Left hindlimb (tissue), 1 donor: ENCODE results near the gene OR4K2.
"Not testable (repeated sequence)": the region's sequence is repeated elsewhere in the genome, so short reads cannot be mapped to it uniquely, and the experiment has no call there.

Experiments used
- DNase-seq: peaks from one replicate; pipeline ENCODE4 v3.0.0-alpha.2; 2018

The OR4K2 gene, protein sequence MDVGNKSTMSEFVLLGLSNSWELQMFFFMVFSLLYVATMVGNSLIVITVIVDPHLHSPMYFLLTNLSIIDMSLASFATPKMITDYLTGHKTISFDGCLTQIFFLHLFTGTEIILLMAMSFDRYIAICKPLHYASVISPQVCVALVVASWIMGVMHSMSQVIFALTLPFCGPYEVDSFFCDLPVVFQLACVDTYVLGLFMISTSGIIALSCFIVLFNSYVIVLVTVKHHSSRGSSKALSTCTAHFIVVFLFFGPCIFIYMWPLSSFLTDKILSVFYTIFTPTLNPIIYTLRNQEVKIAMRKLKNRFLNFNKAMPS

DNA sequence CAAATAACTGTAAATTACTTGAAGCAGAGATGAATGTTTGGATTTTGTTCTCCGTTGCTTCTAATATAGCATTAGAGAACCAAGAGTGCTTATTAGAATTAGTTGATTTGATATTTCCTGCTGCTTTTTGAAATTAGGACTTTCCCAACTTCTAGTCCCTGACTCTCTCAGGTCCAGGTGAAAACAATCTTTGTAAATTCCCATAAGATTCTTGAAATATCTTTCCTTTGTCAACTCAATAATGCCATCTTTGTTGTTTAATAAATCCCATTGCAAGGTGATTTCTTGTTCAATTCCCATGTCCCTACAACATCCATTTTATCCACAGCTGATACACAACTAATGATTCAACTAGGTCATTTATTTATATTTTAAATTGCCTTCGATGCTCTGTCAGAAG is at the start of gene OR4K2:
Gene OR4K2, plus strand, starts transcription at position 301 of the 400 bp plus-strand sequence. CDS start 1,126 bp downstream, outside the sequence.
- DNase-seq, result no peak

DNA sequence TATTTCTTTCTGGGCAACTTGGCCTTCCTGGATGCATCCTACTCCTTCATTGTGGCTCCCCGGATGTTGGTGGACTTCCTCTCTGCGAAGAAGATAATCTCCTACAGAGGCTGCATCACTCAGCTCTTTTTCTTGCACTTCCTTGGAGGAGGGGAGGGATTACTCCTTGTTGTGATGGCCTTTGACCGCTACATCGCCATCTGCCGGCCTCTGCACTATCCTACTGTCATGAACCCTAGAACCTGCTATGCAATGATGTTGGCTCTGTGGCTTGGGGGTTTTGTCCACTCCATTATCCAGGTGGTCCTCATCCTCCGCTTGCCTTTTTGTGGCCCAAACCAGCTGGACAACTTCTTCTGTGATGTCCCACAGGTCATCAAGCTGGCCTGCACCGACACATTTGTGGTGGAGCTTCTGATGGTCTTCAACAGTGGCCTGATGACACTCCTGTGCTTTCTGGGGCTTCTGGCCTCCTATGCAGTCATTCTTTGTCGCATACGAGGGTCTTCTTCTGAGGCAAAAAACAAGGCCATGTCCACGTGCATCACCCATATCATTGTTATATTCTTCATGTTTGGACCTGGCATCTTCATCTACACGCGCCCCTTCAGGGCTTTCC is 47.2 kb upstream of the OR4K2 start:
- not testable (repeated sequence) for DNase-seq

DNA sequence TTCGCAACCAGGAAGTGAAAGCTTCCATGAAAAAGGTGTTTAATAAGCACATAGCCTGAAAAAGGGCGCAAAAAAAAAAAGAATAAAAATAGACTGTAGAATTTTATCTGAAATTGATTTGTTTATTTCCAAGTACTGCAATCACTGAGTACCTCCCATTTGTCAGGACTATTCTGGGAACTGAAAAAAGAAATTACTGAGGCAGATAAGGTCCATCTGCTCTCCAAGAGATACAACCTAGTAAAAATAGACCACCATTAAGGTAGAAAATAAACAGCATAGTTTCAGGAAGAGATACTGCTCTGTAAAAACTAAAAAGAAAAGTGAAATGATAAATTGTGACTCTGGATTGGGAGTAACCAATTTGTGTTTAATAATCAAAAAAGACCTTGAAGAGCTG is 46.6 kb upstream of the OR4K2 start:
- no peak for DNase-seq

DNA sequence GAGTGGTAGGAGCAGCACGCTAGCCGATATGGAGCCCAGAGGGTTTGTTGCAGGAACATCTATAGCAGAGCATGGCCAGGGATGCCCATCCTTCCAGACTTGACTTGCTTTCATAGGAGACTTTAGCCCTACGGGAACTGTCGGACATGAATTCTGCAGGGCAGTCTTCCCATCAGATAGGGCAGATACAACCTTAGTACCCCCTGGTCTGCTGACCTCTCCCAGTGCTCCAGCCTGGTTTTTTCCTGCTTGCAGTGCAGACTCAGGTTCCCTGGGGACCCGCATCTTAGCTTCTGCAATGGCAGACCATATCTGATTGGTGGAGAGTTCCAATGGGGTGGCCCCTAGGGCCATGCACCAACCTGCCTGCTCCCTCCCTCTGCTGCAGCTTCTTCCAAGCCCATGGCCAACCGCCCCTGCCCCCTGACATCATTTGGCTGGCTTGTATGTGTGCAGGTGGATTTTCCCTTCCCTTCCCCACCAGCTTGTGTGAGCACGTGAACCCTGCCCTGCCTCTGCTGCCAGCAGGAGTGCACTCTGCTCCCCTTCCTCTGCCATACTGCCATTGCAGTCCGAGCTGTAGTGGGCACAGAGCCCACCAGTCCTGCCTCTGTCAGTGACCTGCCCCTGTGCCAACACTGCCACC is 40.6 kb upstream of the OR4K2 start:
- not testable (repeated sequence) for DNase-seq

DNA sequence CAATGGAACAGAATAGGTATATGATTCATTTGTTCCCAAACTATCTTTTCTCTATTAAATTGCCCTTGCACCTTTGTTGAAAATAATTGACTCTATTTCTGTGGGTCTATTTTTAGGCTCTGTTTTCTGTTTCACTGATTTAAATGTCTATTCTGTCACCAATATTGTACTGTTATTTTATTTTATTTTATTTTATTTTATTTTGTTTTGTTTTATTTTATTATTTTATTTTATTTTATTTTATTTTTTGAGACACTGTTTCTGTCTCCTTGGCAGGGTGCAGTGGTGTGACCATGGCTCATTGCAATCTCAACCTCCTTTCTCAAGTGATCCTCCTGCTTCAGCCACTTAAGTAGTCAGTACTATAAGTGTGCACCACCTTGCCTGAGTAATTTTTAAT is 36.5 kb upstream of the OR4K2 start:
- DNase-seq, result no peak

DNA sequence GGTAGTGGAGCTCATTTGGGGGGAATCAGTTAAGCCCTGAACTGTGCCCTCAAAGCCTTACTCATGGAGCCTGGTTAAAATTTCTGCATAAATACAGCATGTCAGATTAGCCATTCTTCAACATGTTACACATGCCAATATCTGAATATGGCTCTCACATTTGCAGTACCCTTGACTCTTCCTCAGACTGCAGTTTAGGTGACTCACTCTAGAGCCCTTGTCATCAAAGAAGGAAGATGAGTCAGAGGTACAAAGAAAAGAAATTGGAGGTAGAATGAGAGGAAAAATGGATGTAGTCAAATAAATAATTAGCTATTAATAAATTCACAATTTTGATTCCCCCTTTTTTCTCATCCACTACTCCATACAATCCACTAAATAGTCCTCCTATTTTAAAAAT is 23.6 kb upstream of the OR4K2 start:
- no peak for DNase-seq

DNA sequence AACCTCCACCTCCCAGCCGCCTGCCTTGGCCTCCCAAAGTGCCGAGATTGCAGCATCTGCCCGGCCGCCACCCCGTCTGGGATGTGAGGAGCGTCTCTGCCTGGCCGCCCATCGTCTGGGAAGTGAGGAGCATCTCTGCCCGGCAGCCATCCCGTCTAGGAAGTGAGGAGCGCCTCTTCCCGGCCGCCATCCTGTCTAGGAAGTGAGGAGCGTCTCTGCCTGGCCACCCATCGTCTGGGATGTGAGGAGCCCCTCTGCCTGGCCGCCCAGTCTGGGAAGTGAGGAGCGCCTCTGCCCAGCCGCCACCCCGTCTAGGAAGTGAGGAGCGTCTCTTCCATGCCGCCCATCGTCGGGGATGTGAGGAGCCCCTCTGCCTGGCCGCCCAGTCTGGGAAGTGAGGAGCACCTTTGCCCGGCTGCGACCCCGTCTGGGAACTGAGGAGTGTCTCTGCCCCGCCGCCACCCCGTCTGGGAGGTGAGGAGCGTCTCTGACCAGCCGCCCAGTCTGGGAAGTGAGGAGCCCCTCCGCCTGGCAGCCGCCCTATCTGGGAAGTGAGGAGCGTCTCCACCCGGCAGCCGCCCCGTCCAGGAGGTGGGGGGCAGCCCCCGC is 8.8 kb upstream of the OR4K2 start:
- DNase-seq, result not testable (repeated sequence)

DNA sequence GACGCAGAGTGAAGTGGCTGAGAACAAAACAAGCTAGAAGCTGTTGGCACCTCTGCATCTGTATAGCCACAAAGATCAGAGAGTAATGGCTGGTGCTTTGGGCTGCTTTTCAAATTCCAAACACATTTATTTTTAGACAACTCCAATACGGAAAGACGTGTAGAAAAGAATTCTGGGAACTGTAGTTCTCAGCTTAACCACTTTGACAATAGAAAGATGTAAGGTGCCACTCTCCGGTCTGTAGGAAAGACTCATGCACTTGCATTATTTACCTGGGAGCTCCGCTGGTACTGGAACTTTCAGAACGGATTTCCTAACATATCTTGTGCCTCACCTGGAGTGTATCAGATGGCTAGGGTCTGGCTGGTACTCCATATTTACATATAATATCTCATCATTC is 1.8 kb upstream of the OR4K2 start:
- no peak for DNase-seq

DNA sequence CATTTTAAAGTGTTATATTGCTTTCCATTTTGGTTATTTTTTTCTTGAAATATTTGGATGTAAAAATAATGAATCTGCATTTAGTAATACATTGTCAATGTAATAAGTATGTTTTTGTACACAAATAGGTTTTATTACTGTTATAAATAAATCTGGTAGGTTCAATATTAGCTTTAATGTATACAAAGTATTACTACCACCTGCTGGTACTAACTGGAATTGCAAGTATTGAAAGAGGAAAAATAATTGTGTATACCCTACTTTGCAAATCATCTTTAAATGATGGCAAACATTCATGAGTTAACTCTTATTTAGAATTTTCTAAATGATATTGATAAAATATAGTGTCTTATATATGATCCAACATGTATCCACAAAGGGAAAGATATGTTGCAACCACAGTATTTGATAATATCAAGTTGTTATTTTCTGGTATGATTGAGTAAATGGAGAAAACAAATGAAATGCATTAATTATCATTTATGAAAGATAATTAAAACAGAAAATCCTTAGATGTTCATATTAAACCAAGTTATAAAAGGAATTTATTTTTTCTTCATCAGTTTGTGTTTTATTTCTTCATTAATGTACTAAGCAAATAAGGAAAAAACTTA is 3.2 kb downstream of the OR4K2 start:
- no peak for DNase-seq

DNA sequence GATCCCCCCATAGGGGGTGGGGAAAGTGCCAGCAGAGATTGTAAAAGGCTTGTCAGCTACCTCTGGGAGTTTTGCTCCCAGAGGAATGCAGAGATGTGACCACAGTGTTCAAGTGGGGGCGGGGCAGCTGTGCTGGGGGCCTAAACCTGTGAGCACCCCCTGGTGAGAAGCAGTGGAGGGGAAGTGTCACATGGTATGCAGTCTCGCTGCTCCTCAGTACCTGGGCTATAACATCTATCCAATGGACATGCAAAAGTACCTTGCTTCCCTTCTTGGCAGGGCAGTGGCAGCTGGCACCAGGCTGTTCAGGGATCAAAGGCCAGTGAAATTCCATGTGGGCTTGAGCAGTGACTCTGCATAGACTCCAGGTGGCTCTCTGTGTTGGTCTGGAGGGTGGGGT is 20.3 kb downstream of the OR4K2 start:
- no peak for DNase-seq

DNA sequence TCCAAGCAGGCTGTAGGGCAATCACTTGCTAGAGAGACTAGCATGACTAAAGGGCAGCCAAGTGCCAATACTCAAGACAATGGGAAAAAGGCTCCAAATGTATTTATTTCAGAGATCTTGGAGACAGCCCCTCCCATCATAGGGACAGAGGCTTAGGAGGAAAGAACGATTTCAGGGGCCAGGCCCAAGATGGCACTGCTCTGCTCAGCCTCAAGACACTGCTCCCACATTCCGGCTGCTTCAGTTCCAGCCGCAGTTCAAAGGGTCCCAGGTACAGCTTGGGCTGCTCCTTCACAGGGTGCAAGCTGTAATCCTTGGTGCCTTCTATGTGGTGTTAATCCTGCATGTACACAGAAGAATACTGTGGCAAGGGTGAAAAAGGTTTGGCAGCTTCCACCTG is 26.1 kb downstream of the OR4K2 start:
- DNase-seq, result no peak

DNA sequence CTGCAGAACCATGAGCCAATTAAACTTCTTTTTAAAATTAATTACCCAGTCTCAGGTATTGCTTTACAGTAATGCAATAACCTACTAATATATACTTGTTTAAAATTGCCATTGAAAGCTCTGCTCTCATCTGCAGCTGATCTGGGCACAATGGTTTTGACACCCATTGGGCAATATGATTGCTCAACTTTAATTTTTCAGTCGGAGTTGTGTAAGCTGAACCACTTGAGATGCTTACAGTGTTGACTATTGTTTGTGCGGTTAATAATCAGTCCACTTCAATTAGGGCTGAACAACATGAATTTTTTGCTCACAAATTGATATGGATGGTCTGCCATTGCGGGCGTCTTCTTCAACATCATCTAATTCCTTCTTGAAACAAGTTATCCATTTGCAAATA is 27.5 kb downstream of the OR4K2 start:
- no peak for DNase-seq

DNA sequence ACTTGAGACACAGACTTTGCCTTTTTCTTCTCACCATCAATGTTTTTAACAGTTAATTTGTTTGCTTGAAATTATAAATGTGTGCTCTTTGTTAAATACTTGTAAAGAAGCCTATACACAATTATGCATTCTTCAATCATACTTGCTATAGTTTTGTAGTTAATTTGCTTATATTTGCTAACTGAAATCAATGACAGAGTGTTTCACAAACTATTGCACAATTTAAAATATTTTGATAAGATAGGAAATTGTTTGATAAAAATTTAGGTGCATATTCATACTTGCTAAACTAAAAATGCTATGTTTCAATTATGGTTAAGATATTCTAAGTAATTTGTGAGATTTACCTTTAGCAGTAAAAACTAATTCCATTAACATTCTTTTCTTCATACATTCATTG is 31.7 kb downstream of the OR4K2 start:
- no peak for DNase-seq

DNA sequence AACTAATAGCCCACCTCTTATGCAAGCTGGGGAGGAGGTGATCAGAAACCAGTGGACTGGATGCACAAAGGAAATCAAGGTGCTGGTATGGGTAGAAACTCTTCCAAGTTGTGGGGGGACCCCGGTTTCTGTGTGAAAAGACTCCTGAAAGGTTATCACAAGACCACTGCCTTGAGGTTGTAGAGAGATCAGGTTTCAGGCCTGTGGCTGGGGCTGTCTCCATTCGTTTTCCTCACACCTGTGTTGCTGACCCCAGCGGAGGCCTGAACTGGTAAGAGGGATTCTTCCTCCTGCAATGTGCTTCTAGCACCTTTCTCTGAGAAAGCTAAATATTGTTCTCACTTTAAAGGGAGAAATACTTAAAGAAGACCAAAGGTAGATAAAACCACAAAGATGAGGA is 36.2 kb downstream of the OR4K2 start:
- no peak for DNase-seq

DNA sequence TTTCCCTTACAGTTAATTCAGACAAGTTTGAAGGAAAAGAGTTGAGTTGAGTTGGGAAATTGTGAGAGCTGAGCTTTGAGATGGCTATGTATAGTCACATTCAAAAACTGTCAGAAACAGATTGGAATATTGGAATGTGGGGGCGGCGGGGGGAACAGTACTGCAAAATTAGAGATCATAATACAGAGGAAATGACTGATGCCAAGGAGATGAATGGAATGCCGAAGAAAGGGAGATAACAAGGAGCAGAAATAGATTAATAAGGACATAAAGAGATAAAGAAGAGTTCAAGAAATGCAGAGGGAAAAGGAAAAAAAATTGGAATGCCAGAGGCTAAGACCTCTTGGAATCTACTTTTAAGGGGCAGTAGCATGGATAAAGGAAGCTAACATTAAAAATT is 42.3 kb downstream of the OR4K2 start:
- no peak for DNase-seq

DNA sequence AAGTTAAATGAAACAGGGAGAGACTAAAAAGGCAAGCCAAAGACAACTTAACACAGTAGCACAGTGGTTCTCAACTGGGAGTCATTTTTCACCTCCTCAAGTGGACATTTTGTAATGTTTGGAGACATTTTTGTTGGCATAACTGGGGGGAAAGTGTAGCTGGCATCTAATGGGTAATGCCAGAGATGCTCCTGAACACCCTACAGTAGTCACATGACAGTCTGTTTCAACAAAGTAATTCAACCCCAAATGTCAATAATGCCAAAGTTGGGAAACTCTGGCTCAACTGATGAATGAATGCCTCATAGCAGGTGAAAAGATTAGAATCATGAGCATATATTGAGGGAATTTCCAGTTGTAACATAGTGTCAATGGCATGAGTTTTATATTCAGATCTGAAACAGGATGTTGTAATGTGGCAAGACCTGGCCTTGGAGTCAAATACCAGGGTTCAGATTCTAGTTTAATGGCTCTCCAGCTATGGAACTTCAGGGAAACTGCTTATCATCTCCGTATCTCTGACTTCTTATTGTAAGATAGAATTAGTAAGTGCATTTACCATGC is 43.1 kb downstream of the OR4K2 start:
- DNase-seq, result no peak

DNA sequence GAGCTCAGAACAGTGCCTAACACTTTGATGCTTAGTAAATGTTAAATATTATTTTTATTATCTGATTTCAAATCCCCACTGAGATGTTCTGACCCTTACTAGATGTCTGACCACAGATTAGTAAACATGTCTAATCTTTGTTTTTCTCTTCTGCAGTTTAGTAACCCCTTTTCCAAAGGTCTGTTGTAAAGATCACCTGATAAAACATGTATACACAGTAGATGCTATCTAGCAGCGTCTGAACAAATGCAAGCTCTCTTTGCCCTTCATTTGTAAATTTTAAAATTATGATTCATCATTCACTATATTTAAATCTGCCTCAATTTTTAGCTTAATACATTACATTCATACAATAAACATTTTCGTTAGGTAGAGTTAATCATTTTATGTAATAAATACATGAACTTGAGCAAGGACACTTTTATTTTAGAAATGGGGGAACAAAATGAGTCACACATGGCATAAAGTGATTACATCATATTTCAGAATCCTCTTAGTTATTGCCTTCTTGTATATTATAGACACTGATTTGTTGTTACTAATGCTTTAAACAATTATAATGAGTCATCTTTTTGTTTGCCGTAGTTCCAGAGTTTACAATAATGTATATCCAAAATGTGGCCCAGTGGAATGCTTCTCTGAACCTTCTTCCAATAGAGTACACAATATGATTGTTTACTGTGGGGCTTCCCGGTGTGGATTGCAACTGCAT is 43.8 kb downstream of the OR4K2 start:
- DNase-seq, result no peak

DNA sequence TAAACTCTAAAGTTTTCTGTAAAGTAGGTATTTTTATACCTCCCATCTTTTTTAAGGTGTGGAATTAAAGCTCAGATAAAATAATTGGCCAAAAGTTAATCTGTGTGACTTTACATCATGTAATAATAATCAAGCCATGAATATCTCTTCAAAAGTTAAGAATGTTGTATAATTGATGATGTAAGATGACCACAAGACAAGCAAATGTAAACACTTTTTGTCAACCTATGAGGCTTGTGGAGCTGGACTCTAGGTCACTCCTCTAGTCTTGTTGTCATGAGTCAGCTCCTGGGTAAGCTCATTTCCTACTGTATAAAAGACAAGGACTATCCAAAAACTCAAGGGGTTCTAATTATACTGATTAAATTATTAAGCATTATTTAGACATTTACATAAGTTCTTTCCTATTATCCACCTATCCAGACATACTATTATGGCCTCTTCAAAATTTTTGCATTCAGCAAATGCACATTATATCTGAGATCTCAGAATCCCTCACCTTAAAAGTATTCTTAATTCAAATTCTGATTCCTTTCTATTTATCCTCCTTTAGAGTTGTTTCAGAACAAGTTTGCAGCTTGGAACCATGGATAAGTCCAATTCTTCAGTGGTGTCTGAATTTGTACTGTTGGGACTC is 45.2 kb downstream of the OR4K2 start, which contains the start of gene OR4K5:
Gene OR4K5, plus strand, starts transcription at position 587 of the 637 bp plus-strand sequence. Its CDS starts 0 bp downstream, at position 587.
- no peak for DNase-seq

DNA sequence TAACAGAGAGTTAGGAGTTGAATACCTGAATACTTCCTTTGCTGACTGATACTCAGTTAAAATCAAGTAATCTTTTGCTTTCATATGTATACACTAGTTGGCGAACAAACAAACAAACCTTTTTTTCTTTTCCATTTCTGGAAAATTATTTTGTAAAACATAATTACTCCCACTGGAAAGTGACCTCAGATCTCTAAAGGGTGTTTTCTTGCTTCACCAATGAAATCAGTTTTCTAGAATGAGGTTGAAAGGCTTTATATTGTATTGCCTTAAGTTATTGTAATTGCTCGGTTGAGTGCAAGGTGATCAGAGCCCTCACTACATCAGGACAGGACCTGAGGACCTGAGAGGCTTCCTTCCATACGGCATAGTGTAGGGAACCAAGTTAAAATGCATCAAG is 55.7 kb downstream of the OR4K2 start, which contains the start of gene OR4K1:
Gene OR4K1, plus strand, starts transcription at position 301 of the 400 bp plus-strand sequence. CDS start 4,750 bp downstream, outside the sequence.
- DNase-seq, result no peak
